GM23338 (cell line): ENCODE results near the gene DOCK4. TPM values are rescaled to one million over a fixed set of nuclear protein-coding genes. Genes with fewer than 3 reads are reported as not detected.

Source experiments
- ATAC-seq: fragments of 200-7000 bp; cut with Tn5 transposase; 3 replicates; pipeline ENCODE4 v1.9.1; 2020
- DNase-seq: peaks from one replicate; pipeline ENCODE4 v3.0.0-alpha.2; 2015; ENCODE audit warnings: low spot score
- H2AFZ ChIP-seq: fragments of 200-600 bp; sonication (generic); 2 replicates; pipeline ENCODE4 v1.8.0; 2016; ENCODE audit warnings: antibody characterized with exemption, mild to moderate bottlenecking, moderate library complexity
- H3F3A ChIP-seq: fragments of 200-600 bp; sonication (generic); replicated peaks from 2 replicates; pipeline ENCODE4 v1.8.0; 2017; ENCODE audit warnings: antibody characterized with exemption, mixed run types, low read depth
- H3K27ac ChIP-seq: fragments of 200-600 bp; sonication (generic); 2 replicates; pipeline ENCODE4 v1.6.1; 2016; ENCODE audit warnings: low read depth
- H3K27me3 ChIP-seq: fragments of 200-600 bp; sonication (generic); 2 replicates; pipeline ENCODE4 v1.8.0; 2016; ENCODE audit warnings: mild to moderate bottlenecking, mixed run types, moderate library complexity; ENCODE audit not compliant: insufficient read depth
- H3K36me3 ChIP-seq: fragments of 200-600 bp; sonication (generic); 2 replicates; pipeline ENCODE4 v1.8.0; 2016; ENCODE audit warnings: mild to moderate bottlenecking; ENCODE audit not compliant: insufficient read depth
- H3K4me1 ChIP-seq: fragments of 200-600 bp; sonication (generic); 2 replicates; pipeline ENCODE4 v1.8.0; 2016; ENCODE audit warnings: mild to moderate bottlenecking, moderate library complexity; ENCODE audit not compliant: insufficient read depth
- H3K4me2 ChIP-seq: fragments of 200-600 bp; sonication (generic); 2 replicates; pipeline ENCODE4 v1.7.1; 2017; ENCODE audit warnings: mixed run types
- H3K4me3 ChIP-seq: fragments of 200-600 bp; sonication (generic); 2 replicates; pipeline ENCODE4 v1.6.1; 2016; ENCODE audit warnings: mixed run types
- H3K79me2 ChIP-seq: fragments of 200-600 bp; sonication (generic); replicated peaks from 2 replicates; pipeline ENCODE4 v1.8.0; 2017; ENCODE audit warnings: mild to moderate bottlenecking; ENCODE audit not compliant: insufficient read depth
- H3K9me2 ChIP-seq: fragments of 200-600 bp; sonication (generic); 2 replicates; pipeline ENCODE4 v1.8.0; 2017; ENCODE audit not compliant: insufficient read depth
- H4K20me1 ChIP-seq: fragments of 200-600 bp; sonication (generic); replicated peaks from 2 replicates; pipeline ENCODE4 v1.8.0; 2017; ENCODE audit warnings: mild to moderate bottlenecking; ENCODE audit not compliant: insufficient read depth
- H3K27ac Mint-ChIP-seq: 2 replicates; pipeline ENCODE4 v1.8.0; 2020; ENCODE audit warnings: inconsistent platforms, mild to moderate bottlenecking, moderate library complexity, mixed read lengths
- H3K27me3 Mint-ChIP-seq: 3 replicates; pipeline ENCODE4 v1.8.0; 2022; ENCODE audit warnings: low read depth, mild to moderate bottlenecking, moderate library complexity, mixed read lengths, inconsistent platforms; ENCODE audit not compliant: insufficient read depth, poor library complexity
- H3K36me3 Mint-ChIP-seq: 3 replicates; pipeline ENCODE4 v1.8.0; 2021; ENCODE audit warnings: low read depth, mild to moderate bottlenecking, inconsistent platforms, moderate library complexity, mixed read lengths
- H3K4me1 Mint-ChIP-seq: 3 replicates; pipeline ENCODE4 v1.8.0; 2020; ENCODE audit warnings: mild to moderate bottlenecking, inconsistent platforms, mixed read lengths
- H3K4me3 Mint-ChIP-seq: 3 replicates; pipeline ENCODE4 v1.8.0; 2021; ENCODE audit warnings: moderate library complexity, mild to moderate bottlenecking, inconsistent platforms, mixed read lengths
- H3K9me3 Mint-ChIP-seq: 3 replicates; pipeline ENCODE4 v1.8.0; 2020; ENCODE audit warnings: moderate library complexity, mild to moderate bottlenecking, inconsistent platforms, mixed read lengths
- CREB1 ChIP-seq: fragments of 250-450 bp; sonication (Bioruptor Pico); IDR thresholded peaks from 2 replicates; pipeline ENCODE4 v1.5.0; 2020; ENCODE audit warnings: low read depth, mild to moderate bottlenecking, moderate library complexity
- EZH2phosphoT487 ChIP-seq: fragments of 200-600 bp; sonication (generic); IDR thresholded peaks from one replicate; pipeline ENCODE4 v1.8.1; 2018; ENCODE audit warnings: antibody characterized with exemption; ENCODE audit not compliant: unreplicated experiment
- NANOG ChIP-seq: IDR thresholded peaks from 2 replicates; pipeline ENCODE4 v1.6.1; 2016; ENCODE audit warnings: antibody characterized with exemption, borderline replicate concordance
- POLR2AphosphoS5 ChIP-seq: IDR thresholded peaks from 2 replicates; pipeline ENCODE4 v1.6.1; 2016; ENCODE audit warnings: antibody characterized with exemption, low read depth
- REST ChIP-seq: IDR thresholded peaks from one replicate; pipeline ENCODE4 v1.6.1; 2018; ENCODE audit warnings: antibody characterized with exemption; ENCODE audit not compliant: unreplicated experiment
- STAT1 ChIP-seq: IDR thresholded peaks from one replicate; pipeline ENCODE4 v1.6.1; 2016; ENCODE audit warnings: antibody characterized with exemption; ENCODE audit not compliant: unreplicated experiment
- ZNF331 ChIP-seq: fragments of 250-450 bp; sonication (Bioruptor Pico); IDR thresholded peaks from 2 replicates; pipeline ENCODE4 v1.5.0; 2020; ENCODE audit warnings: low read depth, mild to moderate bottlenecking, moderate library complexity
- polyA plus RNA-seq: library from polyadenylated mRNA; unstranded; fragments of >200 nt; fragmentation: Nextera tagmentation; extraction: Ambion mirVana; gene quantifications from 2 replicates; pipeline ENCODE4 v1.2.1, GENCODE V29; 2016
- total RNA-seq: library from RNA; depleted of rRNA; stranded (reverse); fragments of >200 nt; shearing (Covaris generic); gene quantifications from 2 replicates; pipeline ENCODE4 v1.2.3, GENCODE V29; 2014
- TF ChIP-seq, protein P1 (sequence below): fragments of 250-450 bp; sonication (Bioruptor Pico); IDR thresholded peaks from 2 replicates; pipeline ENCODE4 v1.5.0; 2020; ENCODE audit warnings: mild to moderate bottlenecking, moderate library complexity
- TF ChIP-seq, protein P2 (sequence below), 2 experiments: fragments of 200-600 bp in 1 of 2; sonication (generic) in 1 of 2; conservative IDR thresholded peaks; 2 replicates each; pipeline versions ENCODE4 v1.5.1 to v1.6.1; 2016 to 2017; ENCODE audit warnings: antibody characterized with exemption in 2 of 2, low read depth in 2 of 2, mild to moderate bottlenecking in 2 of 2, moderate library complexity in 1 of 2

The DOCK4 gene
- total and polyA plus RNA-seq, 2 experiments from 2014 or later, result 6.3 to 33.8 TPM

- Histone ChIP-seq H3K27me3 (no peaks in the 10 kb centered on the region), H3K27ac (no peak overlapping the region), H3K4me2 (no peak overlapping the region), H3K4me3 (no peak overlapping the region), H3K79me2 (peaks cover 55% of the 10 kb centered on the region), H2AFZ (no peak overlapping the region), H4K20me1 (no peaks in the 10 kb centered on the region; the same call in 1 of the 2 replicates), H3K36me3 (no peaks in the 10 kb centered on the region), H3K9me2 (no peaks in the 10 kb centered on the region; the same call in 1 of the 2 replicates), H3F3A (no peaks in the 10 kb centered on the region), H3K4me1 (no peaks in the 10 kb centered on the region; the same call in 1 of the 2 replicates)
- Mint-ChIP-seq H3K36me3 (no peaks in the 10 kb centered on the region), H3K9me3 (no peaks in the 10 kb centered on the region; the same call in 2 of the 3 replicates), H3K4me1 (peaks cover 17% of the 10 kb centered on the region), H3K27me3 (peaks cover 2% of the 10 kb centered on the region), H3K4me3 (no peak overlapping the region), H3K27ac (no peak overlapping the region)
- DNase-seq (no peak), ATAC-seq (no peak)
- no peak for TF ChIP-seq POLR2AphosphoS5
- TF ChIP-seq, protein P1, sequence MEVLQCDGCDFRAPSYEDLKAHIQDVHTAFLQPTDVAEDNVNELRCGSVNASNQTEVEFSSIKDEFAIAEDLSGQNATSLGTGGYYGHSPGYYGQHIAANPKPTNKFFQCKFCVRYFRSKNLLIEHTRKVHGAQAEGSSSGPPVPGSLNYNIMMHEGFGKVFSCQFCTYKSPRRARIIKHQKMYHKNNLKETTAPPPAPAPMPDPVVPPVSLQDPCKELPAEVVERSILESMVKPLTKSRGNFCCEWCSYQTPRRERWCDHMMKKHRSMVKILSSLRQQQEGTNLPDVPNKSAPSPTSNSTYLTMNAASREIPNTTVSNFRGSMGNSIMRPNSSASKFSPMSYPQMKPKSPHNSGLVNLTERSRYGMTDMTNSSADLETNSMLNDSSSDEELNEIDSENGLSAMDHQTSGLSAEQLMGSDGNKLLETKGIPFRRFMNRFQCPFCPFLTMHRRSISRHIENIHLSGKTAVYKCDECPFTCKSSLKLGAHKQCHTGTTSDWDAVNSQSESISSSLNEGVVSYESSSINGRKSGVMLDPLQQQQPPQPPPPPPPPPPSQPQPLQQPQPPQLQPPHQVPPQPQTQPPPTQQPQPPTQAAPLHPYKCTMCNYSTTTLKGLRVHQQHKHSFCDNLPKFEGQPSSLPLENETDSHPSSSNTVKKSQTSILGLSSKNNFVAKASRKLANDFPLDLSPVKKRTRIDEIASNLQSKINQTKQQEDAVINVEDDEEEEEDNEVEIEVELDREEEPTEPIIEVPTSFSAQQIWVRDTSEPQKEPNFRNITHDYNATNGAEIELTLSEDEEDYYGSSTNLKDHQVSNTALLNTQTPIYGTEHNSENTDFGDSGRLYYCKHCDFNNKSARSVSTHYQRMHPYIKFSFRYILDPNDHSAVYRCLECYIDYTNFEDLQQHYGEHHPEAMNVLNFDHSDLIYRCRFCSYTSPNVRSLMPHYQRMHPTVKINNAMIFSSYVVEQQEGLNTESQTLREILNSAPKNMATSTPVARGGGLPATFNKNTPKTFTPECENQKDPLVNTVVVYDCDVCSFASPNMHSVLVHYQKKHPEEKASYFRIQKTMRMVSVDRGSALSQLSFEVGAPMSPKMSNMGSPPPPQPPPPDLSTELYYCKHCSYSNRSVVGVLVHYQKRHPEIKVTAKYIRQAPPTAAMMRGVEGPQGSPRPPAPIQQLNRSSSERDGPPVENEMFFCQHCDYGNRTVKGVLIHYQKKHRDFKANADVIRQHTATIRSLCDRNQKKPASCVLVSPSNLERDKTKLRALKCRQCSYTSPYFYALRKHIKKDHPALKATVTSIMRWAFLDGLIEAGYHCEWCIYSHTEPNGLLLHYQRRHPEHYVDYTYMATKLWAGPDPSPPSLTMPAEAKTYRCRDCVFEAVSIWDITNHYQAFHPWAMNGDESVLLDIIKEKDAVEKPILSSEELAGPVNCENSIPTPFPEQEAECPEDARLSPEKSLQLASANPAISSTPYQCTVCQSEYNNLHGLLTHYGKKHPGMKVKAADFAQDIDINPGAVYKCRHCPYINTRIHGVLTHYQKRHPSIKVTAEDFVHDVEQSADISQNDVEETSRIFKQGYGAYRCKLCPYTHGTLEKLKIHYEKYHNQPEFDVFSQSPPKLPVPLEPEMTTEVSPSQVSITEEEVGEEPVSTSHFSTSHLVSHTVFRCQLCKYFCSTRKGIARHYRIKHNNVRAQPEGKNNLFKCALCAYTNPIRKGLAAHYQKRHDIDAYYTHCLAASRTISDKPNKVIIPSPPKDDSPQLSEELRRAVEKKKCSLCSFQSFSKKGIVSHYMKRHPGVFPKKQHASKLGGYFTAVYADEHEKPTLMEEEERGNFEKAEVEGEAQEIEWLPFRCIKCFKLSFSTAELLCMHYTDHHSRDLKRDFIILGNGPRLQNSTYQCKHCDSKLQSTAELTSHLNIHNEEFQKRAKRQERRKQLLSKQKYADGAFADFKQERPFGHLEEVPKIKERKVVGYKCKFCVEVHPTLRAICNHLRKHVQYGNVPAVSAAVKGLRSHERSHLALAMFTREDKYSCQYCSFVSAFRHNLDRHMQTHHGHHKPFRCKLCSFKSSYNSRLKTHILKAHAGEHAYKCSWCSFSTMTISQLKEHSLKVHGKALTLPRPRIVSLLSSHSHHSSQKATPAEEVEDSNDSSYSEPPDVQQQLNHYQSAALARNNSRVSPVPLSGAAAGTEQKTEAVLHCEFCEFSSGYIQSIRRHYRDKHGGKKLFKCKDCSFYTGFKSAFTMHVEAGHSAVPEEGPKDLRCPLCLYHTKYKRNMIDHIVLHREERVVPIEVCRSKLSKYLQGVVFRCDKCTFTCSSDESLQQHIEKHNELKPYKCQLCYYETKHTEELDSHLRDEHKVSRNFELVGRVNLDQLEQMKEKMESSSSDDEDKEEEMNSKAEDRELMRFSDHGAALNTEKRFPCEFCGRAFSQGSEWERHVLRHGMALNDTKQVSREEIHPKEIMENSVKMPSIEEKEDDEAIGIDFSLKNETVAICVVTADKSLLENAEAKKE (CRISPR knock-in tag), result no peak
- no peak for TF ChIP-seq ZNF331
Observed at GRCh38 chr7:112116894-112117293, 89.3 kb downstream of the DOCK4 start.

GRCh38 chr7:112116358-112116757 is 89.8 kb downstream of the DOCK4 start:
- H3K4me3 Mint-ChIP-seq, result no peak overlapping the region
- no peak for ATAC-seq

More at GRCh38 chr7:112116358-112116757, 89.8 kb downstream of the DOCK4 start:
- TF ChIP-seq NANOG (no peak), CREB1 (no peak), EZH2phosphoT487 (no peak), STAT1 (no peak), REST (no peak)
- TF ChIP-seq, protein P2, sequence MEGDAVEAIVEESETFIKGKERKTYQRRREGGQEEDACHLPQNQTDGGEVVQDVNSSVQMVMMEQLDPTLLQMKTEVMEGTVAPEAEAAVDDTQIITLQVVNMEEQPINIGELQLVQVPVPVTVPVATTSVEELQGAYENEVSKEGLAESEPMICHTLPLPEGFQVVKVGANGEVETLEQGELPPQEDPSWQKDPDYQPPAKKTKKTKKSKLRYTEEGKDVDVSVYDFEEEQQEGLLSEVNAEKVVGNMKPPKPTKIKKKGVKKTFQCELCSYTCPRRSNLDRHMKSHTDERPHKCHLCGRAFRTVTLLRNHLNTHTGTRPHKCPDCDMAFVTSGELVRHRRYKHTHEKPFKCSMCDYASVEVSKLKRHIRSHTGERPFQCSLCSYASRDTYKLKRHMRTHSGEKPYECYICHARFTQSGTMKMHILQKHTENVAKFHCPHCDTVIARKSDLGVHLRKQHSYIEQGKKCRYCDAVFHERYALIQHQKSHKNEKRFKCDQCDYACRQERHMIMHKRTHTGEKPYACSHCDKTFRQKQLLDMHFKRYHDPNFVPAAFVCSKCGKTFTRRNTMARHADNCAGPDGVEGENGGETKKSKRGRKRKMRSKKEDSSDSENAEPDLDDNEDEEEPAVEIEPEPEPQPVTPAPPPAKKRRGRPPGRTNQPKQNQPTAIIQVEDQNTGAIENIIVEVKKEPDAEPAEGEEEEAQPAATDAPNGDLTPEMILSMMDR (conservative IDR thresholded peaks at IDR 0.05; ENCODE audit: low read depth in 2 of 2), result no peak
- Histone ChIP-seq H3K4me2 (no peak overlapping the region), H3K4me1 (no peaks in the 10 kb centered on the region; the same call in 1 of the 2 replicates), H3K36me3 (no peaks in the 10 kb centered on the region), H3K27ac (no peak overlapping the region), H4K20me1 (no peaks in the 10 kb centered on the region; the same call in 1 of the 2 replicates), H3K4me3 (no peak overlapping the region), H3K79me2 (peaks cover 57% of the 10 kb centered on the region), H3F3A (no peaks in the 10 kb centered on the region), H2AFZ (no peak overlapping the region), H3K9me2 (no peaks in the 10 kb centered on the region; the same call in 1 of the 2 replicates), H3K27me3 (no peaks in the 10 kb centered on the region)
- no peak for DNase-seq
- H3K27ac Mint-ChIP-seq, result no peak overlapping the region
- H3K27me3 Mint-ChIP-seq, result peaks cover 4% of the 10 kb centered on the region
- H3K4me1 Mint-ChIP-seq, result peaks cover 17% of the 10 kb centered on the region
- no peaks in the 10 kb centered on the region; the same call in 2 of the 3 replicates for H3K9me3 Mint-ChIP-seq
- no peaks in the 10 kb centered on the region for H3K36me3 Mint-ChIP-seq
